Fibroblast of the conjunctiva (primary cell): ENCODE data around the gene BST1.
A peak's percentile ranks its signal among the peaks of the same experiment; 100 is the strongest.

Source experiments
- DNase-seq: peaks from one replicate; pipeline ENCODE4 v3.0.0-alpha.2; 2010; ENCODE audit warnings: low read depth

BST1 gene

DNA sequence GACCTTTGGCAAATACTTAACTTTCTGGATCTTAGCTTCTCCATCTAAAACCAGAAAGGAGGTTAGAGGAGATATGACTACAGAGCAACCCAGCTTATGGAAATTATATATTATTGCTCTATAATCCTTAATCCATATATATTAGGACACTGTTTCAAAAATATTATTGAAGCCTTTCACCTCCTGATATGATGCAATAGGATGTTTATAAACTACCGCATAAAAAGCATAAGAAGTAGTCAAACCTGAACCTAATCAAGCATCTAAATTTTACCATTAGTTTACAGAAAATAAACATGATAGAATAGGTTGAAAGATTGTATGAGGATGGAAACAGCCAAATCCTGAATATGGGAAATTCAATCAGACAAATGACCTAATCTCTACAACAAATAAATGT, 26.8 kb upstream of the BST1 start:
- DNase-seq = no peak

- no peak for DNase-seq
Measured at GRCh38 chr4:15676899-15677298, 26.0 kb upstream of the BST1 start.

DNA sequence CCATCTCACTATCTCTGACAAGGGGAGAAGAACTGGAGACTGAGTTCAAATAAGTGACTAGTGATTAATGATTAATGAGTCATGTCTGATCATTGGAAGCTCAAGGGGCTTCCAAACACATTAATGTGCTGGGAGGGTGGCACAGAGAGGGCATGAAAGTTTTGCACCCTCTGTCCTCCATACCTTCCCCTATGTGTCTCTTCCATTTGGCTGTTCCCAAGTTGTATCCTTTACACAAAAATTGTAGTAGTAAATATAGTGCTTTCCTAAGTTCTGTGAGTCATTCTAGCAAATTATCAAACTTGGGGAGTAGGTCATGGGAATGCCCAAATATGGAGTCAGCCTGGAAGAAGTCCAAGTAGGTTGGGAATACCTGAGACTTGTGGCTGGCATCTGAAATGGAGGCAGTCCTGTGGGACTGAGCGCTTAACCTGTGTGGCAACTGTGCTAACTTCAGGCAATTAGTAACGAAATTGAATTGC, 25.3 kb upstream of the BST1 start:
- no peak for DNase-seq

GRCh38 chr4:15681067-15681371, 21.8 kb upstream of the BST1 start:
- no peak for DNase-seq

DNA sequence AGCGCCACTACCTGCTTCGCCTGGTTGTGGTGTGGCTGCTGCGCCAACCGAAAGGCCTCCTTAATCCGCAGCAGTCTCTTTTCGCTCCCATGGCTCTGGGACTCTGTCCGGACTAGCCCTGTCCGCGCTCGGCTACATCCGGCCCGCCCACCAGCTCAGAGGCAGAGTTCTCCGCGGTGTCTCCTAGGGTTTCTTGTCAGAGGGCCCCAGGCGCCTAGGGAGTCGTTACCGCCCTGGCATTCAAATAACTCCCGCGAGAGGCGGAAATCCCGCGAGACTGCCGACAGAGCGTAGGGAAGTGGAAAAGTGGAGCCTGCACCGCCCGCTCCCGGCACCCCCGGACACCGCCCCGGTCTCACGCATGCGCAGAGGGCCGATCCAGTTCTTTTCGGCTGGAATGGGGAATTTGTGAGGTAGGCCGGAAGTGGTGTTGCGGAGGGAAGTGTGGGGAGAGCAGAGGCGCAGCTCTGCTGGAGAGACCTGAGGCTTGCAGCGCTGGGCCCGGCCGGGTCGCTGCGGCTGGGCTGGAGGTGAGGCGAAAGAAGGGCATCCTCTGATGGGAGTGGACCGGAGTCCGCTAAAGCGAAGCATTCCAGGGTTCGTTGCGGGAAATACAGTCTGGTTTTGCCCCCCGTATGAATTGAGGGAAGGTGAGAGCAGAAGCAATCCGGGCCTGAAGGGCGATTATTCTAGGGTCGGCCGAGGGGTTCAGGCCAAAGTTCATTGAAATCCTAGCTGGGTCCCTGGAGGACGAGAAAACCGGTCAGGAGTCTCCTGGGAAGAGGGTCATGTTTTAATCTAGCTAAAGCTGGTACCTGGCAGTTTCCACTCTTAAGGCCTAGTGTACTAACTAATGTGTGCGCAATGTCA, 21.3 kb upstream of the BST1 start, which contains the start of gene FAM200B:
Gene FAM200B (plus strand): TSS at position 456 of the 870 bp plus-strand sequence. CDS start 5,151 bp downstream, outside the sequence.
- peak; percentile 97 for DNase-seq

DNA sequence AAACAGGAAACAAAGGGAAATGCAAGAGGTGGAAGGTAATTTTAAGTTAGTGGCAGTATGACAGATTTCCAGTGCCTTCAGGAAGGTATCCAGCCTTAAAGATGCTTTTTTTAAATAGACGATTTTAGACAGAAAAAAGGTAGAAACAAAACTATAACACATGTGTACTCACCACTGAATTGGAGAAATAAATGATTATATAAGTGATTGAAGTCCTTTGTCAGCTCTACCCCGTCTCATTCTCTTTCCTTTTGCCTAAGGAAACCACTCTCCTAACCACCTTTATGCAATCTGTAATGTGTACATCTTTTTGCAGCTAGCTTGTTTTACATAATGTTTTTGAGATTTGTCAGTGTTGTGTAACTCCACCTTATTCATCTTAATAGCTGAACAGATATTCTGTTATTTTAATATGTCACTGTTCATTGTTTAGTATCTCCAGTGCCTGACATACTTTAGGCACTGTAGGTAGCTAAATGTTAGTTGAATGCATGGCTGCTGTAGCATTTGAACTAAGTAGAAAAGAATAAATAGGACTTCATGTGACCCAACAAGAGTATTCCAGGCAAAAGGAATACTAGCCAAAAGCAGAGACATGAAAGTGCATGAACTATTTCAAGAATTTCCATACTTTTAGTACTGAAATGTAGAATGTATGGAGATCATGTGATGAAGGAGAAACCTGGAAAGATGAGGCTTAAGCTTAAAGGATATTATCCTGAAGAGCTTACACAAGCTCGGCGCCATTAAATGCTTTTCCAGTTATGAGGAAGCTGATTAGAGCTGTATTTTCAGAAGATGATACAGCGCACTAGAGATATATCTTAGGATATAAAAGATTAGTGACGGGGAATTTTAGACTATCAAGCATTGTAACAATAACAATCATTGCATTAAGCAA, 20.4 kb upstream of the BST1 start:
- no peak for DNase-seq

- no peak for DNase-seq
Measured at GRCh38 chr4:15683143-15683495, 19.7 kb upstream of the BST1 start.

- DNase-seq = no peak
Measured at GRCh38 chr4:15684498-15684897, 18.4 kb upstream of the BST1 start.

GRCh38 chr4:15688051-15688450, 14.8 kb upstream of the BST1 start:
- no peak for DNase-seq

DNA sequence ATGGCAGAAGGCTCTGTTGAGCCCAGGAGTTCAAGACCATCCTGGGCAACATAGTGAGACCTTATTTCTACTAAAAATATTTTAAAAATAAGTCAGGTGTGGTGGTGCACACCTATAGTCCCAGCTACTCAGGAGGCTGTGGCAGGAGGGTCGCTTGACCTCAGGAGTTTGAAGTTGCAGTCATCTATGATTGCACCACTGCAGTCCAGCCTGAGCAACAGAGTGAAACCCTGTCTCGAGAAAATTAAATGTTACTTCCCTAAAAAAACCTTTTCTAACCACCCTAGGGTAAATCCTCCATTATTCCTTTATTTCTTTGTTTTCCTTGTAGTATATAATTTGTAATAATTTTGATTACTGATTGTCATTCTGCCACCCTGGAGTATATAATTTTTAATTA, 13.3 kb upstream of the BST1 start:
- no peak for DNase-seq

- no peak for DNase-seq
Measured at GRCh38 chr4:15690020-15690809, 12.7 kb upstream of the BST1 start.

DNA sequence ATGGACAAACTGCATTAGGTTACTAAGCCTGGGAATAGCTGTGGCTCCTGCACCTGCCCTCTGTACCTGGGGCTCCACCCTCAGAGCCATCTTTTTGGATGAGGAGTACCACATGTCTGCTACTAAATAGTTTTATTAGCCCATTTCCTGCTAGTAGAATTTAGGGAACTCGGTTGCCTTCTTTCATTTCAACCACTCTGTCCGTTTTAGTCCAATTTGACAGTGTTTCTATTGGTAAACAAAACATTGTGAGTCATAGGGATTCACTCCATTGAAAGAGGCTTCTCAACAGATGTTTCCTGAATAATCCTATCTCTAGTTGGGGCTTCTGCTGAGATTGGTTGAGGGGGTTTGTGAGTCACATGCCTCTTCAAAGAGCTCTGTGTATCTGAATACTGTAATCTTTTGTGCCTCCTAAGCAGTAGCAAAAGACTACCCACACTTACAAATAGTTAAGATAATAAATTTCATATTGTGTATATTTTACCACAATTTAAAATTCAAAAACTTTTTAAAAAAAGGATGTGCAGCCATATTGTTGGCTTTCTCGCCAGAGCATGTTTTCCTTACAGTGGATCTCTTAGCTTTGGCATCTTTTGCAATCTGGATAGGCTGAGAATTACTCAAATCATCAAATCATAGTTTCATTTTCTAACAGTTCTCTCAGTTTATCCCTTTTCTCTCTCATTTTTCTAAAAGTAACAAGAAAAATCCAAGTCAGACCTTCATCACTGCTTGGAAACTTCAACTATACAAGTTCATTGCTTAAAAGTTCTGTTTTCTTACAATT, 11.3 kb upstream of the BST1 start:
- no peak for DNase-seq

GRCh38 chr4:15692602-15693001, 10.3 kb upstream of the BST1 start:
- no peak for DNase-seq

- DNase-seq = no peak
Measured at GRCh38 chr4:15694431-15694830, 8.4 kb upstream of the BST1 start.

DNA sequence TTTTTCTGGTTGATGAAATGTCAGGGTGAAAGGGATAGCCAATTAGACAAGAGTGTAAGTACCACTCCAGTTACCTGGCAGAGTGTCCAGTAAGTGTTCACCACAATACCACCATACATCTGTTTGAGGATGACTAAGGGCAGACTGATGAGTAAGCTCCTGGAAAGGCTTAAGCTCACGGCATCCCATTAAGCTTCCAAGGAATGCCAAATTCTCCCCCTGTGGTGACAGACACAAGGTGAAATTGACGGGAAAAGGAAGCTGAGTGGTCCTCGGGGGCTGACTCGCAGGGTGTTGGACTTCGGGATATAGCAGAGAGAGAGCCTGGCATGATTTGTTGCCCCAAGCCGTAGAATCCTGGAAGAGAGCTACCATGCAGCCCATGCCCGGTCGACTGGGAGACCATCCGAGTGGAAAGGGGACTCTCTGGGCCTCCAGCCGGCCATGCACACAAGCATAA, 7.6 kb upstream of the BST1 start:
- DNase-seq = no peak

DNA sequence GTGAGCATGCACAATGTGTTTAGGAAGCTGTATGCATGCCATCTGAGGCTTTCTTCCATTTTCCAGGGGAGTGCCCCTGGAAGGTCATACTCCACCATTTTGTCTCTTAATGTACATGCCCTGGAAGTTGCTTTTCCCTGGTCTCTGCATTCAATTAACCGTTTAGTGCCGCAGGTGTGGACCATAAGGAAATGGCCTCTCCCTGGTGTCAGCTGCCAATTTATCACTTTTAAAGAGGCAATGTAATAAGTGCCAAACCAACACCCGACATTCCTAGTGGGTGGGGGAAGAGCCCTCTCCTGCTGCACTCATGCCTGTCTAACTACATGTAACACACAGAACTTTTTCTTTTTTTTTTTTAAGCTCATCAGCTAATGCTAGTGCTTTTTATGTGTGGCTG, 7.1 kb upstream of the BST1 start:
- DNase-seq = no peak

DNA sequence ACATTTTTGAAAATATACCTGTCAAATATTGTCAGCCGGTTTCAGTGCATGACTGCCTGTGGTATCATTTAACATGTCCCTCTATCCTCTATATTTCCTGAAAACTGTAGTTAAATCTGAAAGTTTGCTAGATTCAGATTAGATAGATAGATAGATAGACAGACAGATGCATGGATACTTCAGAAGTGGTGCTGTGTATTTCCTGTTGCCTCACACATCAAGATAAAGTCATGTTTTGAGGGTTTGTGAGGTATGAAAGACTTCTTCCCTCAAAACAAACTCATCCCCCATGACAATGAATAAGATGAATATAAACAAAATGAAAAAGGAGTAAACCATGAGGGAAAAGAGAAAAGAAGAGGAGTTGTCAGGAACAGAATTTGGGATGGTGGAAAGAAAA, 6.0 kb upstream of the BST1 start:
- no peak for DNase-seq

DNA sequence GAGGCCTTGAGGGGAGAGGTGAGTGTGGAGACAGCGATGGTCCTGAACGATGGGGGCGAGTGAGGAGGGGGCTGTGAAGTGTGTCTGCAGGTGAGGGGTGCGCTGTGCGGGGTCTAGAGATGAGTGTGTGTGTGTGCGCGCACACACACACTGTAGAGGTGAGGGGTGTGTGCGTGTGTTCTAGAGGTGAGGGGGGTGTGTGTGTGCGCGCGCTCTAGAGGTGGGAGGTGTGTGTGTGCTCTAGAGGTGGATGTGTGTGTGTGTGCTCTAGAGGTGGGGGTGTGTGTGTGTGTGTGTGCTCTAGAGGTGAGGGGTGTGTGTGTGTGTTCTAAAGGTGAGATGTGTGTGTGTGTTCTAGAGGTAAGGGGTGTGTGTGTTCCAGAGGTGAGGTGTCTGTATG, 574 bp downstream of the BST1 start:
- no peak for DNase-seq

- DNase-seq = no peak
Measured at GRCh38 chr4:15704129-15704528, 1.3 kb downstream of the BST1 start.

- no peak for DNase-seq
Measured at GRCh38 chr4:15706646-15707362, 3.9 kb downstream of the BST1 start.

DNA sequence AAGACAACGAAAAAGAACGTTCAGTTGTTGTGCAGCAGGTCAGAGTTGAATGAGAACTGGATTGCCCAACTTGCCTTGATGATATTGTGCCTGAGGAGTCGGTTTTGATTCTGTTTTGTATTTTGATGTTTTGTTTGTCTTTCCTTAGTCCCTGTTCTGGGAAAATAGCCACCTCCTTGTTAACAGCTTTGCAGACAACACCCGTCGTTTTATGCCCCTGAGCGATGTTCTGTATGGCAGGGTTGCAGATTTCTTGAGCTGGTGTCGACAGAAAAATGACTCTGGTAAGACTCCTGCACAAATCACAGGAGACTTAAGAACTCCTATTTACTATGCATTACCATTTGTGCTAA, 4.5 kb downstream of the BST1 start:
- peak; percentile 51 for DNase-seq
